Measurements from ENCODE around the gene ZNF598.
"Not testable (repeated sequence)": the region's sequence is repeated elsewhere in the genome, so short reads cannot be mapped to it uniquely, and the experiment has no call there.

Gene ZNF598

GRCh38 chr16:1961651-1962067 is 48.0 kb downstream of the ZNF598 start:
- Histone ChIP-seq H3K27ac (no peak overlapping the region; the same call in 1 of the 2 replicates), H3K4me3 (ENCODE audit: low read depth, low read length) (no peak overlapping the region), H3K9me3 (ENCODE audit: severe bottlenecking) (no peaks in the 10 kb centered on the region), H3K27me3 (ENCODE audit: insufficient read depth, low read depth, severe bottlenecking) (no peaks in the 10 kb centered on the region), H3K36me3 (peaks cover 43% of the 10 kb centered on the region)
- no peak for DNase-seq
- TF ChIP-seq CTCF (IDR thresholded peaks at IDR 0.05; ENCODE audit: low read depth, low read length) = no peak

DNA sequence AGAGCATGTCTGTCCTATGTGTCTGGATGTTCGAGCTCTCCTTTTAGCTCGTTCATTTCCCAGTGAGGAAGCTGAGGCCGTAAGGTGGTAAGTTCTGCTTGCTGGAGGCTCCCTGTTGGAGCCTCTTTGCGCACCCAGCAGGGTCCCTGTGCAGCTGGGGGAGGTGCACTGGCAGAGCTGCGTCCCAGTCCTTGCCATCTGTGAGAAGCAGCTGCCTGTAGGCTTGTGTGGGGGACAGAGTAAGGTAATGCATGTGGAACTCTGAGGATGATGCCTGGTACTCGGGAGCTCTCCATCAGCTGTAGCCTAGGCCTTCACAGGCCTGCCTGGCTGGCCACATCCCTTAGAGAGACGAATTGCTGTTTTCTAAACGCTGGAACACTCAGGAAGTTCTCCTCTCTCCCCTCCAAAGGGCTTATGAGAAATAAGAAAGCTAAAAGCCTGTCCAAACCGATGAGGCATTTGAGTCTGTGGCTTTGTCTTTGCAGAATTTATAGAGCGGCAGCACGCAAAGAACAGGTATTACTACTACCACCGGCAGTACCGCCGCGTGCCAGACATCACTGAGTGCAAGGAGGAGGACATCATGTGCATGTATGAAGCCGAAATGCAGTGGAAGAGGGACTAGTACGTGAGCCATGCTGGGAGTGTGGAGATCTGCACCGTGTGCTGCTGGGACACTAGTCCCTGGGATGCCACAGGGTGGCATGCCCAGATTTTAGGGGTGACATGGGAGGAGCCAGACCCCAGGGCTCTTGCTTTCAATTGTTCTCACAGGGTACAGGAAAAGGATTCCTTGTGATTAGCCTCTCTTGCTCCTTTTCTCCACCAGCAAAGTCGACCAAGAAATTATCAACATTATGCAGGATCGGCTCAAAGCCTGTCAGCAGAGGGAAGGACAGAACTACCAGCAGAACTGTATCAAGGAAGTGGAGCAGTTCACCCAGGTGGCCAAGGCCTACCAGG is 48.7 kb downstream of the ZNF598 start:
- peak; percentile 72 for DNase-seq
- no peak for TF ChIP-seq CTCF (IDR thresholded peaks at IDR 0.05; ENCODE audit: low read depth, low read length)
- H3K27me3 ChIP-seq (ENCODE audit: insufficient read depth, low read depth, severe bottlenecking) = no peaks in the 10 kb centered on the region
- H3K27ac ChIP-seq = peak overlapping the region; percentile 79
- peaks cover 43% of the 10 kb centered on the region for H3K36me3 ChIP-seq
- H3K4me3 ChIP-seq (ENCODE audit: low read depth, low read length) = peak overlapping the region; percentile 67
- no peaks in the 10 kb centered on the region for H3K9me3 ChIP-seq (ENCODE audit: severe bottlenecking)

- DNase-seq = peak; percentile 94
- Histone ChIP-seq H3K9me3 (ENCODE audit: severe bottlenecking) (no peaks in the 10 kb centered on the region), H3K27ac (peak within 1 kb of the TSS; percentile 79), H3K4me3 (ENCODE audit: low read depth, low read length) (peak within 1 kb of the TSS; percentile 67), H3K36me3 (peaks cover 38% of the 10 kb centered on the region), H3K27me3 (ENCODE audit: insufficient read depth, low read depth, severe bottlenecking) (no peaks in the 10 kb centered on the region)
- peak; percentile 83 for TF ChIP-seq CTCF (IDR thresholded peaks at IDR 0.05; ENCODE audit: low read depth, low read length)
Observed at GRCh38 chr16:1959269-1960039, 50.2 kb downstream of the ZNF598 start, which contains the start of gene NDUFB10. Gene NDUFB10, plus strand, starts transcription at chr16:1959538. Its CDS starts 87 bp downstream, at chr16:1959625.

GRCh38 chr16:1958715-1959268 is 50.8 kb downstream of the ZNF598 start:
- H3K27me3 ChIP-seq (ENCODE audit: insufficient read depth, low read depth, severe bottlenecking) = no peaks in the 10 kb centered on the region
- H3K4me3 ChIP-seq (ENCODE audit: low read depth, low read length) = no peak overlapping the region
- H3K27ac ChIP-seq = peak overlapping the region; percentile 79
- no peaks in the 10 kb centered on the region for H3K9me3 ChIP-seq (ENCODE audit: severe bottlenecking)
- DNase-seq = no peak
- H3K36me3 ChIP-seq = peaks cover 31% of the 10 kb centered on the region
- TF ChIP-seq CTCF (IDR thresholded peaks at IDR 0.05; ENCODE audit: low read depth, low read length) = no peak

GRCh38 chr16:1958143-1958491 is 51.5 kb downstream of the ZNF598 start:
- DNase-seq; H3K9me3 ChIP-seq (ENCODE audit: severe bottlenecking); H3K4me3 ChIP-seq (ENCODE audit: low read depth, low read length); H3K27me3 ChIP-seq (ENCODE audit: insufficient read depth, low read depth, severe bottlenecking); H3K27ac ChIP-seq: not testable (repeated sequence)
- peaks cover 25% of the 10 kb centered on the region for H3K36me3 ChIP-seq

DNA sequence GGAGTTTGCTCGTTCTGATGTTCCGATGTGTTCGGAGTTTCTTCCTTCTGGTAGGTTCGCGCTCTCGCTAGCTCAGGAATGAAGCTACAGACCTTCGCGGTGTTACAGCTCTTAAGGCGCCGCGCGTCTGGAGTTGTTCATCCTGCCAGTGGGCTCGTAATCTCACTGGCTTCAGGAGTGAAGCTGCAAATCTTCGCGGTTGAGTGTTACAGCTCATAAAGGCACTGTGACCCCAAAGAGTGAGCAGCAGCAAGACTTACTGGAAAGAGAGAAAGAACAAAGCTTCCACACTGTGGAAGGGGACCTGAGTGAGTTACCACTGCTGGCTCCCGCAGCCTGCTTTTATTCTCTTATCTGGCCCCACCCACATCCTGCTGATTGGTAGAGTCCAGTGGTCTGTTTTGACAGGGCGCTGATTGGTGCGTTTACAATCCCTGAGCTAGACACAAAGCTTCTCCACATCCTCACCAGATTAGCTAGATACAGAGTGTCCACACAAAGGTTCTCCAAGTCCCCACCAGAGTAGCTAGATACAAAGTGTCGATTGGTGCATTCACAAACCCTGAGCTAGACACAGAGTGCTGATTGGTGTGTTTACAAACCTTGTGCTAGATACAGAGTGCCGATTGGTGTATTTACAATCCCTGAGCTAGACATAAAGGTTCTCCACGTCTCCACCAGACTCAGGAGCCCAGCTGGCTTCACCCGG is 52.0 kb downstream of the ZNF598 start:
- H3K9me3 ChIP-seq (ENCODE audit: severe bottlenecking); H3K4me3 ChIP-seq (ENCODE audit: low read depth, low read length); H3K27ac ChIP-seq; H3K27me3 ChIP-seq (ENCODE audit: insufficient read depth, low read depth, severe bottlenecking); DNase-seq: not testable (repeated sequence)
- H3K36me3 ChIP-seq = peaks cover 19% of the 10 kb centered on the region
